ENCODE results near the gene CDK6. TPM values are rescaled to one million over a fixed set of nuclear protein-coding genes. Genes with fewer than 3 reads are reported as not detected.
A peak's percentile ranks its signal among the peaks of the same experiment; 100 is the strongest.
"Not testable (repeated sequence)": the region's sequence is repeated elsewhere in the genome, so short reads cannot be mapped to it uniquely, and the experiment has no call there.

Gene CDK6
- polyA plus RNA-seq, 2 of the 4 experiments (the other 2 are of a cell fraction): 13.6 to 25.9 TPM

DNA sequence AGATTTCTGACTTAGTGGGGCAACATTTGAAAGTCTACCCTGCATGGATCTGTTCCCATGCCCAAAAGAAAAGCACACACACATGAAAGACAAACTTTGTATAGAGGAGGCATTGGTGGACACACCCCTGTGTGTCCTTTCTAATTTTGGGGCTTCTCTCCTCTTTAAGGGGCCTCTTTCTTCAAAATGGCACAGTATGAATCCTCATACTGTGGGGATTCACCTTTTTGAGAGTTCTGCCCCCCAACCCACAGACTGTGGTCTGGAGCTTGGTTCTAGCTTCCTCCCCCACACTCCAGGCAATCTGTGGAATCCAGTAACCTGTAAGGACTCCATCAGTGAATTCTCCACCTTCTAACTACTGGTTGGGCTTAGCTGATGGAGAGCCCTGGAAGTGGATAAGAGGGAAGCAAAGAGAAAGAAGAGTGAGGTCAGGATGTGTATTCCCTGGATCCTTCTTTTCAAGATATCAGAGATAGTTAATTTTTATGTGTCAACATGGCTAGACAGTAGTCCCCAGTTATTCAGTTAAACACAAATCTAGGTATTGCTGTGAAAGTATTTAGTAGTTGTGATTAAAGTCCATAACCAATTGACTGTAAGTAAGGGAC, 32.4 kb upstream of the CDK6 start (continued):
- TF ChIP-seq, protein P1, sequence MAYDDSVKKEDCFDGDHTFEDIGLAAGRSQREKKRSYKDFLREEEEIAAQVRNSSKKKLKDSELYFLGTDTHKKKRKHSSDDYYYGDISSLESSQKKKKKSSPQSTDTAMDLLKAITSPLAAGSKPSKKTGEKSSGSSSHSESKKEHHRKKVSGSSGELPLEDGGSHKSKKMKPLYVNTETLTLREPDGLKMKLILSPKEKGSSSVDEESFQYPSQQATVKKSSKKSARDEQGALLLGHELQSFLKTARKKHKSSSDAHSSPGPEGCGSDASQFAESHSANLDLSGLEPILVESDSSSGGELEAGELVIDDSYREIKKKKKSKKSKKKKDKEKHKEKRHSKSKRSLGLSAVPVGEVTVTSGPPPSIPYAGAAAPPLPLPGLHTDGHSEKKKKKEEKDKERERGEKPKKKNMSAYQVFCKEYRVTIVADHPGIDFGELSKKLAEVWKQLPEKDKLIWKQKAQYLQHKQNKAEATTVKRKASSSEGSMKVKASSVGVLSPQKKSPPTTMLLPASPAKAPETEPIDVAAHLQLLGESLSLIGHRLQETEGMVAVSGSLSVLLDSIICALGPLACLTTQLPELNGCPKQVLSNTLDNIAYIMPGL (CRISPR knock-in tag; IDR thresholded peaks at IDR 0.05; ENCODE audit: borderline replicate concordance): no peak
- TF ChIP-seq POLR2A (IDR thresholded peaks at IDR 0.05; ENCODE audit: low read length): no peak

DNA sequence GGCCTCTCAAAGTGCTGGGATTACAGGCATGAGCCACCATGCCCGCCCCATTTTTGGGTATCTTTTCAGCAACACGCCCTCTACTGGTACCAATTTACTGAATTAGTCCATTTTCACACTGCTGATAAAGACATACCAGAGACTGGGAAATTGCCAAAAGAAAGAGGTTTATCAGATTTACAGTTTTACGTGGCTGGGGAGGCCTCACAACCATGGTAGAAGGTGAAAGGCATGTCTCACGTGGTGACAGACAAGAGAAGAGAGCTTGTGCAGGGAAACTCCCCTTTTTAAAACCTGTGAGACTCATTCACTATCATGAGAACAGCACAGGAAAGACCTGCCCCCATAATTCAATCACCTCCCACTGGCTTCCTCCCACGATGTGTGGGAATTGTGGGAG, 27.8 kb upstream of the CDK6 start:
- 13% methylated on average over 5 of the region's 5 CpGs for WGBS (ENCODE audit: missing lambda C conversion rate)
- H3K27ac ChIP-seq, POLR2A ChIA-PET, H3K4me2 ChIP-seq, H3K4me3 ChIP-seq, ATAC-seq, H3K4me1 ChIP-seq, FAIRE-seq: not testable (repeated sequence)
- peak in 1 of 2 experiments; percentile 13 for DNase-seq (ENCODE audit: low read depth in 1 of 2, low spot score in 1 of 2)
- CTCF ChIA-PET: interaction anchor here (1.2 kb wide), 1 partner anchor 243 kb away, joined by 3 read pairs; no protein-coding TSS in a partner anchor
- H3K9me3 ChIP-seq: peaks cover 21% of the 10 kb centered on the region

DNA sequence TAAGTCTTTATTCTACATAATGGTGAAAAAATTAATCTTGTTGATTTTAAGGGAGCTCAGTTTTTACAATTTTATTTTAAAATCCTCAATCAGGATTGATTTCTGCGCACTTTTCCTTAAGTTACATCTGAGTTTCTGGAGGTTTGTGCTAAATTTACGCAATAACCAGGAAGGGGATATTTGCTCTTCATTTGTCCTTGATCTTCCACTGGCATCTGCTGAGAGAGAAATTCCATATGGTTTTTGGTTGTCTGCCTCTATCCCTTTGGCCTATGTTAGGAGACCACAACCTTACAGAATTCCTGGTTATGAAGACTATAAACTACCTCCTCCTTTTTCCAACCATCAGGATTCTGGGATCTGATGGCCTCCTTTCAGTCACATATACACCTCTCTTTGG, 20.1 kb upstream of the CDK6 start:
- Histone ChIP-seq H3K4me3 (no peak overlapping the region), H3K4me1 (no peaks in the 10 kb centered on the region), H3K4me2 (no peak overlapping the region), H3K9me3 (no peaks in the 10 kb centered on the region), H3K27ac (no peak overlapping the region)
- no peak for FAIRE-seq
- TF ChIP-seq MAZ (IDR thresholded peaks at IDR 0.05; ENCODE audit: borderline replicate concordance, low read depth, low read length): no peak
- TF ChIP-seq, protein P2, sequence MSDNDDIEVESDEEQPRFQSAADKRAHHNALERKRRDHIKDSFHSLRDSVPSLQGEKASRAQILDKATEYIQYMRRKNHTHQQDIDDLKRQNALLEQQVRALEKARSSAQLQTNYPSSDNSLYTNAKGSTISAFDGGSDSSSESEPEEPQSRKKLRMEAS (IDR thresholded peaks at IDR 0.05): no peak
- TF ChIP-seq HOXA7 (CRISPR knock-in tag; IDR thresholded peaks at IDR 0.05): no peak
- no peak for TF ChIP-seq JUN (IDR thresholded peaks at IDR 0.05)
- TF ChIP-seq RFX5 (IDR thresholded peaks at IDR 0.05): no peak
- TF ChIP-seq NR3C1 (IDR thresholded peaks at IDR 0.05): no peak
- TF ChIP-seq, protein P3, sequence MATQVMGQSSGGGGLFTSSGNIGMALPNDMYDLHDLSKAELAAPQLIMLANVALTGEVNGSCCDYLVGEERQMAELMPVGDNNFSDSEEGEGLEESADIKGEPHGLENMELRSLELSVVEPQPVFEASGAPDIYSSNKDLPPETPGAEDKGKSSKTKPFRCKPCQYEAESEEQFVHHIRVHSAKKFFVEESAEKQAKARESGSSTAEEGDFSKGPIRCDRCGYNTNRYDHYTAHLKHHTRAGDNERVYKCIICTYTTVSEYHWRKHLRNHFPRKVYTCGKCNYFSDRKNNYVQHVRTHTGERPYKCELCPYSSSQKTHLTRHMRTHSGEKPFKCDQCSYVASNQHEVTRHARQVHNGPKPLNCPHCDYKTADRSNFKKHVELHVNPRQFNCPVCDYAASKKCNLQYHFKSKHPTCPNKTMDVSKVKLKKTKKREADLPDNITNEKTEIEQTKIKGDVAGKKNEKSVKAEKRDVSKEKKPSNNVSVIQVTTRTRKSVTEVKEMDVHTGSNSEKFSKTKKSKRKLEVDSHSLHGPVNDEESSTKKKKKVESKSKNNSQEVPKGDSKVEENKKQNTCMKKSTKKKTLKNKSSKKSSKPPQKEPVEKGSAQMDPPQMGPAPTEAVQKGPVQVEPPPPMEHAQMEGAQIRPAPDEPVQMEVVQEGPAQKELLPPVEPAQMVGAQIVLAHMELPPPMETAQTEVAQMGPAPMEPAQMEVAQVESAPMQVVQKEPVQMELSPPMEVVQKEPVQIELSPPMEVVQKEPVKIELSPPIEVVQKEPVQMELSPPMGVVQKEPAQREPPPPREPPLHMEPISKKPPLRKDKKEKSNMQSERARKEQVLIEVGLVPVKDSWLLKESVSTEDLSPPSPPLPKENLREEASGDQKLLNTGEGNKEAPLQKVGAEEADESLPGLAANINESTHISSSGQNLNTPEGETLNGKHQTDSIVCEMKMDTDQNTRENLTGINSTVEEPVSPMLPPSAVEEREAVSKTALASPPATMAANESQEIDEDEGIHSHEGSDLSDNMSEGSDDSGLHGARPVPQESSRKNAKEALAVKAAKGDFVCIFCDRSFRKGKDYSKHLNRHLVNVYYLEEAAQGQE (IDR thresholded peaks at IDR 0.05): no peak
- TF ChIP-seq, protein P4, sequence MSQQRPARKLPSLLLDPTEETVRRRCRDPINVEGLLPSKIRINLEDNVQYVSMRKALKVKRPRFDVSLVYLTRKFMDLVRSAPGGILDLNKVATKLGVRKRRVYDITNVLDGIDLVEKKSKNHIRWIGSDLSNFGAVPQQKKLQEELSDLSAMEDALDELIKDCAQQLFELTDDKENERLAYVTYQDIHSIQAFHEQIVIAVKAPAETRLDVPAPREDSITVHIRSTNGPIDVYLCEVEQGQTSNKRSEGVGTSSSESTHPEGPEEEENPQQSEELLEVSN (IDR thresholded peaks at IDR 0.05; ENCODE audit: borderline replicate concordance, low read depth): no peak
- TF ChIP-seq ZFP36 (IDR thresholded peaks at IDR 0.05; ENCODE audit: borderline replicate concordance, partially characterized antibody): no peak
- TF ChIP-seq HEYL (CRISPR knock-in tag; IDR thresholded peaks at IDR 0.05): no peak
- no peak for TF ChIP-seq HOXB5 (CRISPR knock-in tag; IDR thresholded peaks at IDR 0.05)
- TF ChIP-seq SREBF2 (IDR thresholded peaks at IDR 0.05): no peak
- no peak for TF ChIP-seq TP53 (CRISPR knock-in tag; IDR thresholded peaks at IDR 0.05)
- no peak for TF ChIP-seq TFCP2L1 (CRISPR knock-in tag; IDR thresholded peaks at IDR 0.05)
- TF ChIP-seq, protein P5, sequence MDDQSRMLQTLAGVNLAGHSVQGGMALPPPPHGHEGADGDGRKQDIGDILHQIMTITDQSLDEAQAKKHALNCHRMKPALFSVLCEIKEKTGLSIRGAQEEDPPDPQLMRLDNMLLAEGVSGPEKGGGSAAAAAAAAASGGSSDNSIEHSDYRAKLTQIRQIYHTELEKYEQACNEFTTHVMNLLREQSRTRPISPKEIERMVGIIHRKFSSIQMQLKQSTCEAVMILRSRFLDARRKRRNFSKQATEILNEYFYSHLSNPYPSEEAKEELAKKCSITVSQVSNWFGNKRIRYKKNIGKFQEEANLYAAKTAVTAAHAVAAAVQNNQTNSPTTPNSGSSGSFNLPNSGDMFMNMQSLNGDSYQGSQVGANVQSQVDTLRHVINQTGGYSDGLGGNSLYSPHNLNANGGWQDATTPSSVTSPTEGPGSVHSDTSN (IDR thresholded peaks at IDR 0.05): no peak
- no peak for TF ChIP-seq HDAC2 (IDR thresholded peaks at IDR 0.05)
- no peak for DNase-seq (ENCODE audit: low read depth in 1 of 2, low spot score in 1 of 2)
- 81% methylated on average over 2 of the region's 2 CpGs for WGBS (ENCODE audit: missing lambda C conversion rate)
- POLR2A ChIA-PET: no interaction called here
- CTCF ChIA-PET: interaction anchor here (1.0 kb wide), 1 partner anchor 11 kb away, joined by 3 read pairs; no protein-coding TSS in a partner anchor
- ATAC-seq: no peak

All from A549 (cell line).